Body of pancreas (tissue), 4 donors: ENCODE data around the gene RYR3. TPM values are rescaled to one million over a fixed set of nuclear protein-coding genes. Genes with fewer than 3 reads are reported as not detected.

ENCODE experiments used
- ATAC-seq: fragments of 150-250 bp; one replicate; pipeline ENCODE4 v1.9.1; 2016
- DNase-seq, 4 donors: peaks; one replicate each; pipeline ENCODE4 v3.0.0-alpha.2; 2019
- H3K27ac ChIP-seq, 4 donors: fragments of 200-600 bp; sonication (generic); 1 replicate in 3 of 4; 2 replicates in 1 of 4; pipeline versions ENCODE4 v1.5.1 to v1.6.1; 2016 to 2019; ENCODE audit warnings: mild to moderate bottlenecking in 1 of 4, mixed read lengths in 1 of 4, moderate library complexity in 1 of 4
- H3K27me3 ChIP-seq, 2 donors: fragments of 200-600 bp; sonication (generic); one replicate each; pipeline ENCODE4 v1.6.0; 2016; ENCODE audit warnings: mild to moderate bottlenecking in 1 of 2
- H3K36me3 ChIP-seq, 2 donors: fragments of 200-600 bp; sonication (generic); replicated peaks in 1 of 2; 2 replicates each; pipeline ENCODE4 v1.5.1; 2016; ENCODE audit warnings: low read depth in 2 of 2; ENCODE audit not compliant: insufficient read depth in 1 of 2
- H3K4me1 ChIP-seq: fragments of 200-600 bp; sonication (generic); one replicate; pipeline ENCODE4 v1.6.0; 2016
- H3K4me3 ChIP-seq, 2 donors: fragments of 200-600 bp; sonication (generic); 1 replicate in 1 of 2; 2 replicates in 1 of 2; pipeline ENCODE4 v1.5.1; 2016 to 2019
- H3K9me3 ChIP-seq, 3 donors: fragments of 200-600 bp; sonication (generic); 1 replicate in 2 of 3; 2 replicates in 1 of 3; pipeline ENCODE4 v1.5.1; 2016
- POLR2A ChIP-seq, 3 donors: fragments of 450-650 bp; IDR thresholded peaks; one replicate each; pipeline ENCODE4 v1.6.1; 2016; ENCODE audit warnings: antibody characterized with exemption in 3 of 3, mild to moderate bottlenecking in 2 of 3
- WGBS, 2 donors: methylation state at CpG; one replicate each; pipeline ENCODE4 v1.1.5; 2017; 5-methylcytosine and 5-hydroxymethylcytosine counted together
- intact Hi-C: fragments of 100-400 bp; cut with DNase I; formaldehyde crosslinking; loops from one replicate; pipeline ENCODE4 v1.15.1; 2023
- total RNA-seq, 2 donors: library from RNA; depleted of rRNA; stranded (reverse); fragments of >200 nt; gene quantifications; one replicate each; pipeline ENCODE4 v1.1.0, GENCODE V29; 2016
- TF ChIP-seq, protein P1 (sequence below), 7 experiments: fragments of 450-650 bp in 4 of 7; fragments of 200-600 bp in 3 of 7; sonication (generic) in 3 of 7; IDR thresholded peaks; one replicate each; pipeline ENCODE4 v1.5.1; 2016 to 2019; ENCODE audit warnings: antibody characterized with exemption in 7 of 7

Gene RYR3
- total RNA-seq, 2 donors from 2014 or later: 0.26 to 0.66 TPM

- no peak for DNase-seq
- no peak overlapping the region for H3K4me3 ChIP-seq
- 75 to 88% methylated on average over 1 of the region's 1 CpG for WGBS, 2 donors
- TF ChIP-seq, protein P1, sequence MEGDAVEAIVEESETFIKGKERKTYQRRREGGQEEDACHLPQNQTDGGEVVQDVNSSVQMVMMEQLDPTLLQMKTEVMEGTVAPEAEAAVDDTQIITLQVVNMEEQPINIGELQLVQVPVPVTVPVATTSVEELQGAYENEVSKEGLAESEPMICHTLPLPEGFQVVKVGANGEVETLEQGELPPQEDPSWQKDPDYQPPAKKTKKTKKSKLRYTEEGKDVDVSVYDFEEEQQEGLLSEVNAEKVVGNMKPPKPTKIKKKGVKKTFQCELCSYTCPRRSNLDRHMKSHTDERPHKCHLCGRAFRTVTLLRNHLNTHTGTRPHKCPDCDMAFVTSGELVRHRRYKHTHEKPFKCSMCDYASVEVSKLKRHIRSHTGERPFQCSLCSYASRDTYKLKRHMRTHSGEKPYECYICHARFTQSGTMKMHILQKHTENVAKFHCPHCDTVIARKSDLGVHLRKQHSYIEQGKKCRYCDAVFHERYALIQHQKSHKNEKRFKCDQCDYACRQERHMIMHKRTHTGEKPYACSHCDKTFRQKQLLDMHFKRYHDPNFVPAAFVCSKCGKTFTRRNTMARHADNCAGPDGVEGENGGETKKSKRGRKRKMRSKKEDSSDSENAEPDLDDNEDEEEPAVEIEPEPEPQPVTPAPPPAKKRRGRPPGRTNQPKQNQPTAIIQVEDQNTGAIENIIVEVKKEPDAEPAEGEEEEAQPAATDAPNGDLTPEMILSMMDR (IDR thresholded peaks at IDR 0.05): no peak
- no peak for TF ChIP-seq POLR2A (IDR thresholded peaks at IDR 0.05)
- intact Hi-C loops: no loop called here
- H3K27ac ChIP-seq: no peak overlapping the region
- H3K27me3 ChIP-seq: no peaks in the 10 kb centered on the region
- H3K36me3 ChIP-seq: no peaks in the 10 kb centered on the region
- no peaks in the 10 kb centered on the region for H3K4me1 ChIP-seq
- H3K9me3 ChIP-seq: no peaks in the 10 kb centered on the region
- ATAC-seq: no peak
These were observed 549.3 kb downstream of the RYR3 start for GRCh38 chr15:33859992-33860545.

DNA sequence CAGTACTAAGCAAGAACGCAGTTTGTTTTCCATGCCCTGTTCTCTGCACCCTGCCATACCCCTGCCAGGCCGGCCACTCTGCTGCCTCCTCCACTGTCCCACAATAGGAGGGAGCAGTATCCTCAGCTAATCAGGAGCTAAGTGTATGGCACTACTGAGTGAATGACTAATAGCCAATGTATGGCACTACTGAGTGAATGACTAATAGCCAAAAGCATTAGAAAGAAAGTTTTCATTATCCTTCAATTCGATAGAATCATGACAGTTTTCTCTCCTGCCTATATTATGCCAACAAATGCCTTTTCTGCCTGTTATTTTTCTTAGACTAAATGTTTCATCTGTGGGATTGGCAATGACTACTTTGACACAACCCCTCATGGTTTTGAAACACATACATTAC lies 550.0 kb downstream of the RYR3 start:
- Histone ChIP-seq H3K4me1 (no peaks in the 10 kb centered on the region), H3K36me3 (no peaks in the 10 kb centered on the region), H3K27ac (no peak overlapping the region), H3K4me3 (no peak overlapping the region), H3K27me3 (no peaks in the 10 kb centered on the region), H3K9me3 (no peaks in the 10 kb centered on the region)
- intact Hi-C loops: no loop called here
- WGBS, 2 donors: 94 to 95% methylated on average over 3 of the region's 3 CpGs
- DNase-seq: no peak
- ATAC-seq: no peak
- no peak for TF ChIP-seq POLR2A (IDR thresholded peaks at IDR 0.05)
- TF ChIP-seq, protein P1 (IDR thresholded peaks at IDR 0.05): no peak

DNA sequence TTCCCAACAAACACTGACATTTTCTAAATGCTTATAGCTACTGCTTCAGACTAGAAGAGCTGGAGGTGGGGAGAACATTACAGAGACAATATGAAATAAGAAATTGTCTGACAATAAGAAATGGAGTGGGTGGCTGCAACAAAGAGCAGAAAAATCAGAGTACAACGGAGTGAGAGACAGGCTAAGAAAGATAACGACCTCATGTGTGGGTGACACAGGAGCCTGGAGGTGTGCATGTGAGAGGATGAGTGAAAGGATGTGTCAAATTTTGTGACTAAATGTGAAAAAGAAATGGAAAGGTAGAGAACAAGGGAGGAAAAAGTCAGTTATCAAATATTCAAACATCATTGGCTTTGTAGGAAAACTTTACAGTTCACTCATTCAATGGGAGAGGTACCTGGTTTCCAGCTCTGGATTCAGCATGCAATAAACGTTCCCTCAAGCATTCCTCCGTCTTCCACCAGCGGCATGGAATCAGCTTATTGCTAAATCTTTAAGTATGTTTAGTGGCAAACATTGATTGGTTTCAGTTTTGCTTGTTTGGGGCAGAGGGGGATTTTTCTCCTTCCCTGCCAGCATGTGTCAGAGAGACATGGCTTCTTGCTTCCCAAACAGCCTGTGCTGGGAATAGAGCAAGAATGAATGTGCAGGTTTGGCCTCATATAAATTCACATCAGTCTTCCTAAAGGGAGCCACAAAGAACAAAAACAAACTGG lies 553.8 kb downstream of the RYR3 start:
- no peak for TF ChIP-seq POLR2A (IDR thresholded peaks at IDR 0.05)
- TF ChIP-seq, protein P1 (IDR thresholded peaks at IDR 0.05): no peak
- DNase-seq (no peak), ATAC-seq (no peak)
- intact Hi-C loops: no loop called here
- no peaks in the 10 kb centered on the region for H3K4me1 ChIP-seq
- H3K36me3 ChIP-seq: no peaks in the 10 kb centered on the region
- H3K27ac ChIP-seq: no peak overlapping the region
- no peaks in the 10 kb centered on the region for H3K9me3 ChIP-seq
- 84 to 87% methylated on average over 5 of the region's 5 CpGs for WGBS, 2 donors
- no peaks in the 10 kb centered on the region for H3K27me3 ChIP-seq
- H3K4me3 ChIP-seq: no peak overlapping the region

DNA sequence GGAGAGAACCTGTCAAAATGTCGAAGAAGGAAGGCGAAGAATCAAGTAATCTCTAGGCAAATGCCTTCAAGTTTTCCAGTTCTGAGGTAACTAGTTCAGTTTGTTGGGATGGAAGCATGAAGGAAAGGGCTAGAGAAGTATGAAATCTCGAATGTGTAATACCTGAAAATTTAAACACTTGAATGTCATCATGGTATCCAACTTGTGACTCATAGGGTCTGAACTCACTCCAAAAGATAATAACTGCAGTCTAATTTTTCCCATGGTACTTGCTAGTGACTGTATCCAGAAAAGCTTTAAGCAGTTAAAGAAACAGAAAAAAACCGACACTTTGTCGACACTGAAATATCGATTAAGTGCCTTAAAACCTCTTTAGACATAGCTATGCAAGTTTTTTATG lies 554.6 kb downstream of the RYR3 start:
- DNase-seq (no peak), ATAC-seq (no peak)
- WGBS, 2 donors: 93 to 94% methylated on average over 6 of the region's 6 CpGs
- no peaks in the 10 kb centered on the region for H3K27me3 ChIP-seq
- no peaks in the 10 kb centered on the region for H3K4me1 ChIP-seq
- no peak overlapping the region for H3K4me3 ChIP-seq
- H3K27ac ChIP-seq: no peak overlapping the region
- intact Hi-C loops: no loop called here
- H3K36me3 ChIP-seq: no peaks in the 10 kb centered on the region
- TF ChIP-seq, protein P1 (IDR thresholded peaks at IDR 0.05): no peak
- TF ChIP-seq POLR2A (IDR thresholded peaks at IDR 0.05): no peak
- H3K9me3 ChIP-seq: no peaks in the 10 kb centered on the region
